HG02943 (cell line): Measurements from ENCODE around the gene ENAH.
"Not testable (repeated sequence)": the region's sequence is repeated elsewhere in the genome, so short reads cannot be mapped to it uniquely, and the experiment has no call there.

Experiments
- ATAC-seq: cut with Tn5 transposase; IDR thresholded peaks from one replicate; pipeline ENCODE4 v1.9.1; 2021; ENCODE audit warnings: mild to moderate bottlenecking, low read depth, moderate library complexity; ENCODE audit not compliant: unreplicated experiment

The ENAH gene

GRCh38 chr1:225677350-225678124, 24.6 kb upstream of the ENAH start:
- no peak for ATAC-seq

- ATAC-seq, result no peak
These were observed 21.5 kb upstream of the ENAH start for GRCh38 chr1:225674381-225674780.

GRCh38 chr1:225670806-225671733, 18.1 kb upstream of the ENAH start:
- ATAC-seq, result no peak

- no peak for ATAC-seq
These were observed 17.4 kb upstream of the ENAH start for GRCh38 chr1:225670356-225670755.

- no peak for ATAC-seq
These were observed 15.3 kb upstream of the ENAH start for GRCh38 chr1:225668222-225668621.

- no peak for ATAC-seq
These were observed 14.4 kb upstream of the ENAH start for GRCh38 chr1:225667362-225667761.

- ATAC-seq, result no peak
These were observed 13.6 kb upstream of the ENAH start for GRCh38 chr1:225666495-225666894.

- no peak for ATAC-seq
These were observed 11.8 kb upstream of the ENAH start for GRCh38 chr1:225664762-225665161.

GRCh38 chr1:225662155-225662554, 9.2 kb upstream of the ENAH start:
- ATAC-seq, result no peak

- no peak for ATAC-seq
These were observed 7.6 kb upstream of the ENAH start for GRCh38 chr1:225660544-225660946.

GRCh38 chr1:225658041-225658440, 5.1 kb upstream of the ENAH start:
- no peak for ATAC-seq

- ATAC-seq, result no peak
These were observed 4.6 kb upstream of the ENAH start for GRCh38 chr1:225657462-225657989.

GRCh38 chr1:225656259-225656655, 3.3 kb upstream of the ENAH start:
- ATAC-seq, result not testable (repeated sequence)

- no peak for ATAC-seq
These were observed 2.8 kb upstream of the ENAH start for GRCh38 chr1:225655509-225656258.

- ATAC-seq, result no peak
These were observed 2.0 kb upstream of the ENAH start for GRCh38 chr1:225654688-225655508.

GRCh38 chr1:225654277-225654597, 1.3 kb upstream of the ENAH start:
- no peak for ATAC-seq

- ATAC-seq, result no peak
These were observed 747 bp upstream of the ENAH start for GRCh38 chr1:225653463-225654276.

GRCh38 chr1:225651872-225652728, 823 bp downstream of the ENAH start:
- ATAC-seq, result no peak
